Tibial nerve (tissue), 3 donors: ENCODE data around the gene NEDD4L.

Experiments used
- CTCF ChIP-seq, 5 experiments: fragments of 200-600 bp in 3 of 5; fragments of 450-650 bp in 2 of 5; sonication (generic) in 3 of 5; IDR thresholded peaks; one replicate each; pipeline ENCODE4 v1.5.1; 2016 to 2019; ENCODE audit warnings: antibody characterized with exemption in 5 of 5, mild to moderate bottlenecking in 3 of 5, moderate library complexity in 2 of 5
- POLR2A ChIP-seq, 2 donors: fragments of 450-650 bp; IDR thresholded peaks; one replicate each; pipeline ENCODE4 v1.6.1; 2017; ENCODE audit warnings: antibody characterized with exemption in 2 of 2, mild to moderate bottlenecking in 2 of 2, moderate library complexity in 2 of 2

GRCh38 chr18:57997820-57998219 is 46.2 kb upstream of the NEDD4L start:
- TF ChIP-seq CTCF (IDR thresholded peaks at IDR 0.05) (no peak), POLR2A (IDR thresholded peaks at IDR 0.05) (no peak)
